ENCODE measurements around the gene PAM. TPM values are rescaled to one million over a fixed set of nuclear protein-coding genes. Genes with fewer than 3 reads are reported as not detected.

PAM gene
- total RNA-seq (165 and 176 TPM in 2 replicates), polyA plus RNA-seq (118 and 133 TPM in 2 replicates), polyA minus RNA-seq (193 and 283 TPM in 2 replicates), Bru-seq, nascent RNA (percentile 86 among the genes with signal in this experiment), BruChase-seq, experiment 1, labeled RNA remaining after a 6-hour chase (percentile 66 among the genes with signal in this experiment), BruChase-seq, experiment 2, labeled RNA remaining after a 2-hour chase (percentile 75 among the genes with signal in this experiment)
- polyA plus RNA-seq (2011; cell fraction: cytosol; rRNA removed), result 106 and 121 TPM in 2 replicates
- polyA plus RNA-seq (2011; cell fraction: nucleus; rRNA removed), result 121 and 131 TPM in 2 replicates
- polyA plus RNA-seq (2012), result 152 and 163 TPM in 2 replicates
- polyA minus RNA-seq (2011; cell fraction: cytosol; rRNA and poly(A)+ RNA removed), result 22.8 TPM
- 192 and 200 TPM in 2 replicates for polyA minus RNA-seq (2011; cell fraction: nucleus; rRNA and poly(A)+ RNA removed)
- long read RNA-seq, full-length matches to known transcripts, result 23 of 245 reads
- long read RNA-seq, partial matches to known transcripts, result 62 of 245 reads
- long read RNA-seq, other reads (novel, unspliced or antisense), result 160 of 245 reads

- intact Hi-C loops (cut with micrococcal nuclease), result loop anchor here (1.0 to 2.0 kb wide), 3 partner anchors 40 to 365 kb away; partner anchors contain the start of genes GIN1 and PPIP5K2
- ChIA-PET CTCF (interaction anchor here (1.1 to 4.2 kb wide), 7 partner anchors 11 to 384 kb away, joined by 3 to 25 read pairs (median 5); partner anchors contain the start of gene GIN1), POLR2A (interaction anchor here (1.1 kb wide), 1 partner anchor 26 kb away, joined by 3 read pairs; no protein-coding TSS in a partner anchor)
- peaks cover 15% of the 10 kb centered on the region for H3K4me1 ChIP-seq (ENCODE audit: control insufficient read depth, extremely low read depth, insufficient read depth, low read length)
- H3K4me2 ChIP-seq (ENCODE audit: insufficient read depth, low read length), result peak within 1 kb of the TSS; percentile 90
- H4K20me1 ChIP-seq (replicated peaks; ENCODE audit: control insufficient read depth, extremely low read depth, insufficient read depth, low read length), result no peaks in the 10 kb centered on the region
- dilution Hi-C loops (cut with MboI; ENCODE audit: extremely low pct_ligation_motif_present, low sequenced_read_pairs), result no loop called here
- peak within 1 kb of the TSS; percentile 92 for H2AFZ ChIP-seq (ENCODE audit: low read depth, low read length)
- peak within 1 kb of the TSS; percentile 81 for H3K27ac ChIP-seq (ENCODE audit: insufficient read depth, low read depth, low read length)
- no peaks in the 10 kb centered on the region for H3K9me3 ChIP-seq (replicated peaks; ENCODE audit: control insufficient read depth, insufficient read depth, low read length)
- H3K9ac ChIP-seq (replicated peaks; ENCODE audit: extremely low read depth, insufficient read depth, low read length), result peak within 1 kb of the TSS; percentile 97
- H3K4me3 ChIP-seq (replicated peaks in 1 of 3; ENCODE audit: insufficient read depth in 1 of 3, low read depth in 1 of 3, low read length in 3 of 3), result peak within 1 kb of the TSS; percentile 73 to 90 (median 86)
- DNase-seq (ENCODE audit: low read depth, low spot score), result peak; percentile 79
- H3K9me1 ChIP-seq (replicated peaks; ENCODE audit: control insufficient read depth, extremely low read depth, insufficient read depth, low read length), result no peaks in the 10 kb centered on the region
- peak; percentile 75 for TF ChIP-seq POLR2AphosphoS5 (IDR thresholded peaks at IDR 0.05; ENCODE audit: insufficient read depth, low read depth, low read length)
- TF ChIP-seq FOS (IDR thresholded peaks at IDR 0.05; ENCODE audit: borderline replicate concordance, insufficient read depth, low read length), result no peak
- no peak for TF ChIP-seq JUN (IDR thresholded peaks at IDR 0.05; ENCODE audit: borderline replicate concordance, insufficient read depth, insufficient read length, low read depth)
- no peak for TF ChIP-seq MYC (IDR thresholded peaks at IDR 0.05; ENCODE audit: low read depth, low read length)
- TF ChIP-seq EZH2 (IDR thresholded peaks at IDR 0.05; ENCODE audit: borderline replicate concordance, low read depth, low read length, severe bottlenecking), result no peak
- TF ChIP-seq CTCF (IDR thresholded peaks at IDR 0.05; ENCODE audit: extremely low read depth in 1 of 2, insufficient read depth in 1 of 2, low read depth in 1 of 2, low read length in 2 of 2), result no peak
- TF ChIP-seq, protein P1, sequence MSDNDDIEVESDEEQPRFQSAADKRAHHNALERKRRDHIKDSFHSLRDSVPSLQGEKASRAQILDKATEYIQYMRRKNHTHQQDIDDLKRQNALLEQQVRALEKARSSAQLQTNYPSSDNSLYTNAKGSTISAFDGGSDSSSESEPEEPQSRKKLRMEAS (IDR thresholded peaks at IDR 0.05; ENCODE audit: insufficient read depth, insufficient read length), result peak; percentile 17
- peak; percentile 87 for TF ChIP-seq POLR2A (IDR thresholded peaks at IDR 0.05; ENCODE audit: low read depth, low read length)
- TF ChIP-seq GATA2 (IDR thresholded peaks at IDR 0.05; ENCODE audit: insufficient read depth, insufficient read length, low read depth, low read length), result no peak
- no TSS peak for BruUV-seq (replicated peaks)
- FAIRE-seq, result peak; percentile 87
- H3K27me3 ChIP-seq (ENCODE audit: control insufficient read depth in 2 of 2, insufficient read depth in 2 of 2, low read length in 2 of 2), result no peaks in the 10 kb centered on the region
- peaks cover 12% of the 10 kb centered on the region for H3K79me2 ChIP-seq (ENCODE audit: control insufficient read depth, insufficient read depth, low read length)
- H3K36me3 ChIP-seq (ENCODE audit: control insufficient read depth in 2 of 2, extremely low read depth in 1 of 2, insufficient read depth in 2 of 2, low read length in 2 of 2), result no peaks in the 10 kb centered on the region
Observed at GRCh38 chr5:102754767-102755431, at the start of gene PAM. PAM (plus strand) TSS chr5:102755305; CDS start chr5:102866196, 110,891 bp downstream.
